RPMI8226 (cell line): ENCODE data around the gene PRXL2C.
"Not testable (repeated sequence)": the region's sequence is repeated elsewhere in the genome, so short reads cannot be mapped to it uniquely, and the experiment has no call there.

ENCODE experiments used
- DNase-seq: peaks from one replicate; pipeline ENCODE4 v3.0.0-alpha.2; 2015

Gene PRXL2C

GRCh38 chr9:96655198-96655851, at the start of gene PRXL2C:
PRXL2C (minus strand) TSS chr9:96655317; CDS start chr9:96655281, 36 bp downstream.
- DNase-seq = peak; percentile 48

GRCh38 chr9:96700721-96701375, 45.7 kb upstream of the PRXL2C start:
- DNase-seq = not testable (repeated sequence)

GRCh38 chr9:96691326-96691725, 36.2 kb upstream of the PRXL2C start:
- DNase-seq = no peak

GRCh38 chr9:96688745-96689464, 33.8 kb upstream of the PRXL2C start:
- no peak for DNase-seq

GRCh38 chr9:96688187-96688586, 33.1 kb upstream of the PRXL2C start:
- DNase-seq = no peak

GRCh38 chr9:96686638-96687335, 31.7 kb upstream of the PRXL2C start:
- DNase-seq = no peak

- DNase-seq = no peak
Observed at GRCh38 chr9:96680812-96681499, 25.8 kb upstream of the PRXL2C start.

- DNase-seq = no peak
Observed at GRCh38 chr9:96674906-96675538, 19.9 kb upstream of the PRXL2C start.

GRCh38 chr9:96673786-96674185, 18.7 kb upstream of the PRXL2C start:
- DNase-seq = not testable (repeated sequence)

- no peak for DNase-seq
Observed at GRCh38 chr9:96668868-96669534, 13.9 kb upstream of the PRXL2C start.

- no peak for DNase-seq
Observed at GRCh38 chr9:96667363-96667728, 12.2 kb upstream of the PRXL2C start.

GRCh38 chr9:96666653-96667362, 11.7 kb upstream of the PRXL2C start:
- DNase-seq = peak; percentile 11

- no peak for DNase-seq
Observed at GRCh38 chr9:96665789-96666188, 10.7 kb upstream of the PRXL2C start.

- DNase-seq = no peak
Observed at GRCh38 chr9:96663506-96664120, 8.5 kb upstream of the PRXL2C start.

GRCh38 chr9:96661711-96662110, 6.6 kb upstream of the PRXL2C start:
- no peak for DNase-seq

- DNase-seq = peak; percentile 23
Observed at GRCh38 chr9:96660692-96661248, 5.7 kb upstream of the PRXL2C start.

GRCh38 chr9:96654450-96655197, 493 bp downstream of the PRXL2C start:
- peak; percentile 5 for DNase-seq

- DNase-seq = peak; percentile 3
Observed at GRCh38 chr9:96651626-96652025, 3.5 kb downstream of the PRXL2C start.

- DNase-seq = no peak
Observed at GRCh38 chr9:96649620-96650324, 5.3 kb downstream of the PRXL2C start.
